Left lobe of liver (tissue), 2 donors: Measurements from ENCODE around the gene EFCC1. TPM values are rescaled to one million over a fixed set of nuclear protein-coding genes. Genes with fewer than 3 reads are reported as not detected.

ENCODE experiments used
- ATAC-seq: fragments of 200-7000 bp; cut with Tn5 transposase; one replicate; pipeline ENCODE4 v1.9.1; 2020; ENCODE audit warnings: mild to moderate bottlenecking, moderate library complexity
- DNase-seq: peaks from one replicate; pipeline ENCODE4 v3.0.0-alpha.2; 2020; ENCODE audit warnings: low spot score
- total RNA-seq: library from RNA; stranded (reverse); gene quantifications from one replicate; pipeline ENCODE4 v1.2.1, GENCODE V29; 2021
- donor health status: DM: no; HTN: no; CAD: no; lungs with moderate emphysema.
- donor health status: DM: no; HTN: yes; CAD: no.

The EFCC1 gene
- total RNA-seq, 1 donor from 2014 or later = 0.53 TPM

DNA sequence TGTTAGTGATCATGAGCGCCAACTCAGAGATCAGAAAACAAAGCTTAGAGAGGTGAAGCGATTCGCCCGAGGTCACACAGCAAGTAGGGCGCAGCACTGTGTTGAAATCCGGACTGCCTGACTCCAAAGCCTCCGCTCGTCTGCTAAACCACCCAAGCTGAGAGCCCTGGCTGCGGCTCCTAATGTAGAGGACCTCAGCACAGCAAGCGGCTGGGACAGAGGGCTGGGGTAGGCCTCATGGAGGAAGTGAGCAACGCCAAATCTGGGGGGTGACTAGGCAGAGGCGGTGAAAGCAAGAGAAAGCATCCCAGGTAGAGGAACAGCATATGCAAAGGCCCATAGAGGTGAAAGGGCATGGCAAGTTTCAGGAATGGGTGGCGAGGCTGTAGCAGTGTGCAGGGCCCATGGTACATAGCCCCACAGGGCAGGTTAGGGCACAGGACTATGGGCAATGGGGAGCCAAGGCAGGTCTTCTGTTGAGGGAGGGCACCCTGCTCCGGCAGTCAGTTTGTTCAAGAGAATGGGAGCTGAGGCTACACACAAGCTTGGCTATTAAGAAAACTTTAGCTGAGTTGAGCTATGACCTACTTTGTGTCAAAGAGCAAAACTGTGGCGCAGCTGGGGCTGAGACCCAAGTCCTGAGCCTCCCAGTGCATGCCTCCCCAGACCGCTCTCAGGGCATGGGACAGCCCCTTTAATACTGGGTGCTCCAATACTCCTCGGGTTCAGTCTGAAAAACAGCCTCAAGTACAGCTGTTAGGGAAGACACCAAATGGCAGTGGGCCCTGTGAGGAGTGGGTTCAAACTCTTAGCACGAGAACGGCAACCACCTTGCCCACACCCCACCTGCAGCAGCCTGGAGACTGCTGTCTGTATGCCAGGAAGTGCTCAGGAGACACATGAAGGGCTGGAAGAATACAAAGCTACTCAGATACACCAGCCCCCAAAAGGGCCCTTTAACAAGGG, 6.2 kb upstream of the EFCC1 start:
- no peak for DNase-seq
- no peak for ATAC-seq

GRCh38 chr3:128995737-128996136, 5.4 kb upstream of the EFCC1 start:
- no peak for ATAC-seq
- DNase-seq = no peak

GRCh38 chr3:128996200-128996599, 4.9 kb upstream of the EFCC1 start:
- DNase-seq (no peak), ATAC-seq (no peak)

DNA sequence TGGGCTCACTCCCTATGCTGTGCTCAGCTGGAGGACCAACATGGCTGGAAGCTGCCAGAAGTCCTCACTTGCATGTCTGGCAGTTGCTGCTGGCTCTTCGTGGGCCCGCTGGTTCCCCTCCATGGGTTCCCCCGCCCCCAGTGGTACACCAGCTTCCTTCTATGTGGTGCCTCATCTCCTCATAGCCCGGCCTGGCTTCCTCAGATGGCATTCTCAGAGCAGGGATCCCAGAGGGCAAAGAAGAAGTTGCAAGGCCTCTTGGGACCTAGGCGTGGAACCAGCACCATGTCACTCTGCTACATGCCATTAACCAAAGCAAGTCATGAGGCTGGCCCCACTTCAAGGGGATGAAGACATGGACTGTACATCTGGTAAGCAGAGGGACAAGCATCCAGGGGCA, 4.4 kb upstream of the EFCC1 start:
- DNase-seq (no peak), ATAC-seq (no peak)

- no peak for ATAC-seq
- no peak for DNase-seq
These were observed 3.5 kb upstream of the EFCC1 start for GRCh38 chr3:128997486-128998133.

DNA sequence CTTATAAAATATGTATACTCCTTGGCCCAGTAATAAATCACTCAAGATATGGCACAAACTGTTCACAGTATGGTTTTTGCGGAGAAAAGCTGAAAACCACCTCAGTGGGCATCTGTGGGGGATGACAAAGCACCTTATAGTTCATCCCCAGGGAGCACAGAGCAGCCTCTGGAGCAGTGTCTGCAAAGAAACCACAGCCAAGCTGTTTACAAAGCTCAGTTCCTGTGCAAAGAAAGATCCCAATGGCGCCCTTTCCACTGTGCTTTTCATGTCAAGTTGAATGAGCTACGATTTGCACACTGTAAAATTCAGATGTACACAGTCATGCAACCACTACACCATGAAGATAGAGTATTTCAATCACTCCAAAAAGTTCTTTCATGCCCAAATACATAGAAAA, 2.5 kb upstream of the EFCC1 start:
- ATAC-seq (no peak), DNase-seq (no peak)

DNA sequence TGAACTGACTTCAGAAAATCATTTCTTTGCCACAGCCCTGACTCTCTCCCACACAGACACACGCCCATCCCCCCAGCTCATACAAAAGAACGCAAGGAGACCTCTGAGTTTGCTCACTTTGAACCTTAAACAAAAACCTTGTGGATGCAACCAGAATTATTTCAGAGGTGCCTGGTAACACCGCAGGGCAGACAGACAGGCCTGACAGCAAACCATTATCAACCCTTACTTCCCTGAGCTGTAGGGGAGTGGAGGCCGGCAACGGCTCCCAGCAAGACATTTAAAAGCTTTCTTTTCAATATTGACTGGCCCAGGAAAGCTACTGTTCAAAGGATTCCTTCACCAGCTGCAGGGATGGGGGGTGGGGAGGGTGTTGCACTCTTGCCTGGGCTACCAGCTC, 2.0 kb upstream of the EFCC1 start:
- ATAC-seq = no peak
- no peak for DNase-seq

GRCh38 chr3:129000742-129001100, 383 bp upstream of the EFCC1 start:
- no peak for ATAC-seq
- no peak for DNase-seq

DNA sequence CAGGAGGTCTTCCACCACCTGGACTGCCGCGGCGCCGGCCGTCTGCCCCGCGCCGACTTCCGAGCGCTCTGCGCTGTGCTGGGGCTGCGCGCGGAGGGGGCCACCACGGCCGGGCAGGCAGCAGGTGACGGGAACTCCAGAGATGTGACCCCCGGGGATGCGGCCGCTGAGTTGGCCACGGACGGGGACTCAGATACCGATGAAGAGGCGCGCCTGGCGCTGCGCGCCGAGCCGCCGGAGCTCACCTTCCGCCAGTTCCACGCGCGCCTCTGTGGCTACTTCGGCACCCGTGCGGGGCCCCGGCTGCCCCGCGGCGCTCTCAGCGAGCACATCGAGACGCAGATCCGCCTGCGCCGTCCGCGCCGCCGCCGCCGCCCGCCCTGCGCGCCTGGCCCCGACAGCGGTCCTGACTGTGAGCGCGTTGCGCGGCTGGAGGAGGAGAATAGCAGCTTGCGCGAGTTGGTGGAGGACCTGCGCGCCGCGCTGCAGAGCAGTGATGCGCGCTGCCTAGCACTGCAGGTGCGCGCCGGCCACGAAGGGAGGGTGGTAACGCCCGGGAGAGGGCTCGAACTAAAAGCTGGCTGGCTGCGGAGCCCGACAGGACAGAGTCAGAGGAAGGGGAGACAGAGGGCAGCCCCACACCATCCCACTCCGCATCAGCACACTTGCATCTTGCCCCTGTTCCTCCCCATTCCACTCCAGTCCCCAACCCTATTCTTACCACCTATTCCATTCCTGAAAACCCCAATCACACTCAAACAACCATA, 885 bp downstream of the EFCC1 start:
- DNase-seq (no peak), ATAC-seq (no peak)

DNA sequence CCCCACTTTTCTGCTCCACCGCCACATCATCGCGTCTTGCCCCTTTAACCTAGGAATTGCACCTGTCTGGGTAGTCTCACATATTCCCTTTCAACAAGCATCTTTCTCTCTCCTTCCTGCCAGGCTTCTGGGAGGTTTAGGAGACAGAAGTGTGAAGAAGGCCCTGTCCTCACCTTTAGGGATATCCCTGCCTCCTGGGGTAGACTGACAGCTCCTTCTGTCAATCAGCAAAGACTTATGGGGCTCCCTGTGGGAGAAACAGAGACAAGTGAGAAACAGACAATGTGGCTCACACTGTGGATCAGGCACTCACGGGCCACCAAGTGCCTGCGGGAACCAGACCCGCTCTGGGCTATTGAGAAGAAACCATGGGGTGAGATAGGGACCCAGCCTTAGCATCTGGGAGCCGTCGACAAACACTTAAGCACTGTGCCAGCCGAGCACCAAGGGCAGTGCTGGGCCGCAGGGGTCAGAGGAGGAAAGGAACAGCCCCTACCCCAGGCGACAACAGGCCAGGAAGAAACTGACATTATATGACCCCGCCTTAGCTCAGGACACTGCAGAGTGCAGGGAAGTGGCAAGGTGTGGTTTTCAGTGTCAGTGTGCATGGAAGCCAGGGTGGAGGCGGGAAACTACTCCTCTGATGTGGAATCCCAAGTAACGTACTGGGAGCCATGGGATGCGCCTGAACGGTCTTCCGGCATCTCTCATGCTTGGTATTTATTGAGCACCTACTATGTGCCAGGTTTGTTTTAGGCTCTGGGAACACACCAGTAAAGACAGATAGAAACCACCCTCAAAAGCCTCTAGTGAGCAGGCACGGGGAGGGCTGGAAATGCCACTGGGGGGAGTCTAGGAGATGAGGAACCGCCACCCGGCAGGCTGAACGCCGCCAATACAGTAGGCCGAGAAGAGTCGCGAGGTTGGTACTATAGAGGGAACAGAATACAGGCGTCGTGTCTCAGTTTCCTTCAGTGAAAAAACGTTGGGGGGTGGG, 1.8 kb downstream of the EFCC1 start:
- no peak for ATAC-seq

GRCh38 chr3:129003578-129004112, 2.5 kb downstream of the EFCC1 start:
- no peak for DNase-seq
- peak; percentile 89 for ATAC-seq

More for the DNA sequence above, 1.8 kb downstream of the EFCC1 start:
- no peak for DNase-seq

- DNase-seq (no peak), ATAC-seq (no peak)
These were observed 3.7 kb downstream of the EFCC1 start for GRCh38 chr3:129004639-129005295.

DNA sequence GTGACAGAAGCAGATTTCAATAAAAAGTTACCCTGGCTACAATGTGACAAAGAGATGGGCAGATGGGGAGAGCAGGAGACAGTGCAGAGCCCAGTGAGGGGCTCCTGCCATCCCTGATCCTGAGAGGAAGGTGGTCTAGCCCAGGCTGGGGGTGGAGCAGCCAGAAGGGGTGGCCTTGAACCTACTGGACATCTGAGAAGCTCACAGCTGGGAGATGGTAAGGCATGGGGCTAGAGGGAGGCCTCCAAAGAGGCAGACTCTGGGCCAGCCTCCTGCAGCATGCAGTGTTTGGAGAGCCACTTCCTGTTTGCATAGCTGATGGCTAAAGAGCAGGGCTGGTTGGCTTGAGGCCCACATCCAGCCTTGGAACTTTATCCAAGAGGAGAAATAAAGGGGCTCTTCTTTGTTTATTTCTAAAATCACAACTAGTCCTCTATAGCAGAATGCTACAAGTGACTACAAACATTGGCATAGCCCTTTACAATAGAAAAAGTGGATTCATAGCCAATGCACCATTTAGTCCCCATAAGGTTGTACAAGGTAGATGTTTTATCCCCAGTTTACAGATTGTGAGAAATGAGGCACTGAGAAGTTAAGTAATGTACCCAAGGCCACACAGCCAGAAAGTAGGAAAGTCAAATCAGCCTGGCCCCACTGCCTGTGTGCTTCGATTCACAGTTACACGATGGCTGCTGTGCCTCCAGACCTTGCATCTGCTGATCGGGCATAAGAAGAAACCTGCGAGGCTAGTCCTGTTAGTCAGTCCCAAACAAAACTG, 4.6 kb downstream of the EFCC1 start:
- ATAC-seq = peak; percentile 45

DNA sequence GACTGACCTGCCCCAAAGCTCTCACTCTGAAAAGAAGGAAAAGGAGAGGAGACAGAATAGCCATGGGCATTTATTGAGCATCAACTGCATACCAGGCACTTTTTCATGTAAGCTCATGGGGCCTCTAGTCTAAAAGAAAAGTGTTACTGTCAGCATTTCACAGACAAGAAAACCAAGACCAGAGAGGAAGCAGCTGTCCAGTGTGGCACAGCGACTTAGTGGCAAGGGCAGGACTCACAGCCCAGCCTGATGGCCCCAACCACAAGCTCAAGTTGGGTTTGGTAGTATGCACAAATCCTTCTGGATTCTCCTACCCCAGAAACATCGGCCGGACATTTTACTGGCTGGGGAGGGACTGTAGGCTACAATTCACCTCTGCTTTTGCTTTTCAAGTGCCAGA, 5.8 kb downstream of the EFCC1 start:
- no peak for DNase-seq
- ATAC-seq = no peak

More for the DNA sequence above, 4.6 kb downstream of the EFCC1 start:
- no peak for DNase-seq

DNA sequence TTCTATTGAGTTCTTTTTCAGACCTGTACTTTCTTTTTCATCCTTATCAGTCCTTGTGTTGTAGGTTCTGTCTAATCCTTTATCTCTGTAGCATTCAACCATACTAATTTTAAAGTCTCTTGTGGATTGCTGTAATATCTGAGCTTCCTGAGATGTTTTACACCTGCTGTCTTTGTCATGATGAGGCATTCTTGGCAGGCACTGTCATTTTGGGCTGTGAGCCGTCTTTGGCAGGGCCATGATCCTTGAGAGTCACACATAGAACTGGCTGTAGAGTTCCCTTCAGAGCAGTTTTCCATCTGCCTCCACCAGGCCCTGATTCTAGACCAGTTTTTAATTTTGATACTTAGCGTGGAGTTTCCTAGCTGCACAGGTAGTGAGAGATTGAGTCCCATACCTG, 6.7 kb downstream of the EFCC1 start:
- ATAC-seq (no peak), DNase-seq (no peak)

- DNase-seq (no peak), ATAC-seq (no peak)
These were observed 8.2 kb downstream of the EFCC1 start for GRCh38 chr3:129009266-129009665.

DNA sequence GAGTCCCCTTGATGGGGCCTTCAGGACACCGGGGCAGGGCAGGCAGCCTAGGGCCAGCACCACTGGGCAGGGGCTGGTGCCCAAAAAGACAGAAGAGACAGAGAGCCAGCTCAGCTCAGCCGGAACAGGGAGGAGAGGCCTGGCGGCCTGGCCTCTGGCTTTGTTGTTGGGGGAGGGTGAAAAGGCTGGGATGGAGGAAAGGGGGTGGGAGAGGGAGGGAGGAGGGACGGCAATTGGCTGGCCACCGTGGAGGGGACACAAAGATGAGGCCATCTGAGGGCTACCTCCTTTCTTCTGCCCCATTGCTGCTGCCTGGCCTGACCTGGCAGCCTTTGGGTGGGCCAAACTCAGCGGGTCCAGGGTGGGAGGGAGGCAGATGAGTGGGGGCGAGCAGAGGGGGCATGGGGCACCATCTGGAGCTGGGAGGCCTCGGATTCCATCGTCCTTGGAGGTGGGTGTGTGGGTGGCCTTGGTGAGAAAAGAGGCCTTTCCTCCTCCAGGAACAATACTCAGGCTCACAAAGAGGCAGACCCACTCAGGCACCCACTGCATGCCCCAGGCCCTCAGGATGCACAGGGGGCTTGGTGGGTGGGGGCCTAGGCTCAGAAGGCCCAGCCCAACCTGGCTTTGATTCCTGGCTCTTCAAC, 9.3 kb downstream of the EFCC1 start:
- DNase-seq (no peak), ATAC-seq (no peak)

DNA sequence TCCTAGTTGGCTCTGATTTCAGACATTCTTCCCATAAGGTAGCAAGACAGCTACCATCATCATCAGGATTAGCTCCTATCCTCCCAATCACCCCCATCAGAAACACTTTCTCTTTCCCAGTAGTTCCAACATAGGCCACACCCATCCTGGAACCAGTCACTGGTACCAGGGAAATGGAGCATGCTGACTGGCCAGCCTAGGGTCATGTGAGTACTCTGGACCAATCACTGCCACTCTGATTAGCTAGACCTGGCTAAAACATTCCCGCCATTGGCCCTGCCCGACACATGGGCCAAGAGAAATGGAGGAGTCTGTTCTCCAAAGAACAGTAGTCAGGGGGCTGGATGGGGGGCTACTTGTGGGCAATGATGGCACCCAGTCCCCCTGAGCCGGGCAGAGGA, 12.4 kb downstream of the EFCC1 start:
- DNase-seq = no peak
- no peak for ATAC-seq
